GM19397 (cell line): ENCODE results near the gene TMEM271.
"Not testable (repeated sequence)": the region's sequence is repeated elsewhere in the genome, so short reads cannot be mapped to it uniquely, and the experiment has no call there.

Experiments used
- ATAC-seq: cut with Tn5 transposase; IDR thresholded peaks from one replicate; pipeline ENCODE4 v1.9.1; 2021; ENCODE audit warnings: mild to moderate bottlenecking, moderate library complexity; ENCODE audit not compliant: unreplicated experiment

TMEM271 gene

GRCh38 chr4:566508-567295, 9.4 kb downstream of the TMEM271 start:
- ATAC-seq: no peak

- ATAC-seq: no peak
Measured at GRCh38 chr4:566035-566434, 10.1 kb downstream of the TMEM271 start.

- not testable (repeated sequence) for ATAC-seq
Measured at GRCh38 chr4:565614-566013, 10.5 kb downstream of the TMEM271 start.

GRCh38 chr4:562458-562857, 13.6 kb downstream of the TMEM271 start:
- not testable (repeated sequence) for ATAC-seq

- no peak for ATAC-seq
Measured at GRCh38 chr4:561426-561825, 14.7 kb downstream of the TMEM271 start.

- no peak for ATAC-seq
Measured at GRCh38 chr4:560731-561291, 15.3 kb downstream of the TMEM271 start.

GRCh38 chr4:560061-560460, 16.0 kb downstream of the TMEM271 start:
- no peak for ATAC-seq

- ATAC-seq: no peak
Measured at GRCh38 chr4:555566-556275, 20.4 kb downstream of the TMEM271 start.

- not testable (repeated sequence) for ATAC-seq
Measured at GRCh38 chr4:554793-555320, 21.2 kb downstream of the TMEM271 start.

GRCh38 chr4:552019-552418, 24.1 kb downstream of the TMEM271 start:
- no peak for ATAC-seq

- ATAC-seq: not testable (repeated sequence)
Measured at GRCh38 chr4:550268-550667, 25.8 kb downstream of the TMEM271 start.

- no peak for ATAC-seq
Measured at GRCh38 chr4:548976-549375, 27.1 kb downstream of the TMEM271 start.

- ATAC-seq: no peak
Measured at GRCh38 chr4:545612-546011, 30.5 kb downstream of the TMEM271 start.

GRCh38 chr4:544386-545105, 31.5 kb downstream of the TMEM271 start:
- ATAC-seq: no peak

- no peak for ATAC-seq
Measured at GRCh38 chr4:541271-541670, 34.8 kb downstream of the TMEM271 start.

- no peak for ATAC-seq
Measured at GRCh38 chr4:538542-539142, 37.5 kb downstream of the TMEM271 start.

- ATAC-seq: no peak
Measured at GRCh38 chr4:537436-538264, 38.4 kb downstream of the TMEM271 start.

GRCh38 chr4:536351-536972, 39.6 kb downstream of the TMEM271 start:
- ATAC-seq: no peak

- ATAC-seq: no peak
Measured at GRCh38 chr4:535924-536281, 40.2 kb downstream of the TMEM271 start.
